ENCODE data around the gene MBTD1.
"Not testable (repeated sequence)": the region's sequence is repeated elsewhere in the genome, so short reads cannot be mapped to it uniquely, and the experiment has no call there.

The MBTD1 gene

GRCh38 chr17:51255673-51256072 is 4.2 kb downstream of the MBTD1 start:
- no peak for DNase-seq (ENCODE audit: low spot score)

- DNase-seq (ENCODE audit: low spot score) = no peak
Observed at GRCh38 chr17:51251010-51251409, 8.8 kb downstream of the MBTD1 start.

- DNase-seq (ENCODE audit: low spot score) = no peak
Observed at GRCh38 chr17:51250314-51250840, 9.5 kb downstream of the MBTD1 start.

GRCh38 chr17:51245535-51245934 is 14.3 kb downstream of the MBTD1 start:
- DNase-seq (ENCODE audit: low spot score) = no peak

- DNase-seq (ENCODE audit: low spot score) = no peak
Observed at GRCh38 chr17:51244041-51244440, 15.8 kb downstream of the MBTD1 start.

GRCh38 chr17:51240275-51240674 is 19.6 kb downstream of the MBTD1 start:
- no peak for DNase-seq (ENCODE audit: low spot score)

- DNase-seq (ENCODE audit: low spot score) = no peak
Observed at GRCh38 chr17:51238255-51238887, 21.5 kb downstream of the MBTD1 start.

GRCh38 chr17:51234162-51234561 is 25.7 kb downstream of the MBTD1 start:
- no peak for DNase-seq (ENCODE audit: low spot score)

GRCh38 chr17:51231999-51232398 is 27.9 kb downstream of the MBTD1 start:
- no peak for DNase-seq (ENCODE audit: low spot score)

- no peak for DNase-seq (ENCODE audit: low spot score)
Observed at GRCh38 chr17:51230306-51230705, 29.5 kb downstream of the MBTD1 start.

GRCh38 chr17:51229889-51230288 is 30.0 kb downstream of the MBTD1 start:
- no peak for DNase-seq (ENCODE audit: low spot score)

GRCh38 chr17:51228161-51228560 is 31.7 kb downstream of the MBTD1 start:
- no peak for DNase-seq (ENCODE audit: low spot score)

- DNase-seq (ENCODE audit: low spot score) = not testable (repeated sequence)
Observed at GRCh38 chr17:51225523-51225922, 34.3 kb downstream of the MBTD1 start.

GRCh38 chr17:51224402-51225262 is 35.2 kb downstream of the MBTD1 start:
- no peak for DNase-seq (ENCODE audit: low spot score)

- no peak for DNase-seq (ENCODE audit: low spot score)
Observed at GRCh38 chr17:51221322-51221721, 38.5 kb downstream of the MBTD1 start.

GRCh38 chr17:51217946-51218345 is 41.9 kb downstream of the MBTD1 start:
- no peak for DNase-seq (ENCODE audit: low spot score)

GRCh38 chr17:51214920-51215319 is 44.9 kb downstream of the MBTD1 start:
- DNase-seq (ENCODE audit: low spot score) = no peak

GRCh38 chr17:51203838-51204237 is 56.0 kb downstream of the MBTD1 start:
- DNase-seq (ENCODE audit: low spot score) = no peak

- DNase-seq (ENCODE audit: low spot score) = no peak
Observed at GRCh38 chr17:51200846-51201245, 59.0 kb downstream of the MBTD1 start.

- no peak for DNase-seq (ENCODE audit: low spot score)
Observed at GRCh38 chr17:51200295-51200694, 59.6 kb downstream of the MBTD1 start.

GRCh38 chr17:51197754-51198153 is 62.1 kb downstream of the MBTD1 start:
- no peak for DNase-seq (ENCODE audit: low spot score)

- no peak for DNase-seq (ENCODE audit: low spot score)
Observed at GRCh38 chr17:51191895-51192294, 68.0 kb downstream of the MBTD1 start.

GRCh38 chr17:51189628-51190027 is 70.2 kb downstream of the MBTD1 start:
- no peak for DNase-seq (ENCODE audit: low spot score)
